HAP-1 (cell line): ENCODE results near the gene RNF111.
"Not testable (repeated sequence)": the region's sequence is repeated elsewhere in the genome, so short reads cannot be mapped to it uniquely, and the experiment has no call there.

Source experiments
- DNase-seq, 2 experiments: peaks; one replicate each; pipeline ENCODE4 v3.0.0-alpha.2; 2016 to 2020; ENCODE audit warnings: low spot score in 2 of 2
- H3K27me3 ChIP-seq: fragments of 250-450 bp; sonication (Bioruptor Pico); 2 replicates; pipeline ENCODE4 v1.5.1; 2020; ENCODE audit warnings: low read depth, mild to moderate bottlenecking, moderate library complexity
- H3K36me3 ChIP-seq: fragments of 250-450 bp; sonication (Bioruptor Pico); replicated peaks from 2 replicates; pipeline ENCODE4 v1.5.1; 2020; ENCODE audit warnings: mild to moderate bottlenecking
- H3K4me1 ChIP-seq: fragments of 250-450 bp; sonication (Bioruptor Pico); 2 replicates; pipeline ENCODE4 v1.5.1; 2020; ENCODE audit warnings: mild to moderate bottlenecking
- H3K4me3 ChIP-seq: fragments of 250-450 bp; sonication (Bioruptor Pico); 2 replicates; pipeline ENCODE4 v1.5.1; 2020; ENCODE audit warnings: mild to moderate bottlenecking, moderate library complexity
- H3K9me3 ChIP-seq: fragments of 250-450 bp; sonication (Bioruptor Pico); 2 replicates; pipeline ENCODE4 v1.5.1; 2020; ENCODE audit warnings: mild to moderate bottlenecking, moderate library complexity
- in situ Hi-C: fragments of 300-500 bp; cut with MboI; formaldehyde crosslinking; loops from 3 replicates; pipeline ENCODE4 v1.14.3; 2020; ENCODE audit warnings: low sequenced_read_pairs, inconsistent platforms, mixed read lengths

RNF111 gene

GRCh38 chr15:59137566-59137965 is 150.1 kb downstream of the RNF111 start:
- H3K36me3 ChIP-seq = peaks cover 65% of the 10 kb centered on the region

GRCh38 chr15:59138243-59138642 is 150.8 kb downstream of the RNF111 start:
- Histone ChIP-seq H3K4me1 (no peaks in the 10 kb centered on the region), H3K36me3 (peaks cover 58% of the 10 kb centered on the region), H3K9me3 (no peaks in the 10 kb centered on the region), H3K27me3 (no peaks in the 10 kb centered on the region), H3K4me3 (no peak overlapping the region)
- peak; percentile 49 to 85 for DNase-seq
- in situ Hi-C loops = no loop called here

More at GRCh38 chr15:59137566-59137965, 150.1 kb downstream of the RNF111 start:
- Histone ChIP-seq H3K4me3 (no peak overlapping the region), H3K4me1 (no peaks in the 10 kb centered on the region), H3K27me3 (no peaks in the 10 kb centered on the region), H3K9me3 (no peaks in the 10 kb centered on the region)
- no peak for DNase-seq
- in situ Hi-C loops = no loop called here

- in situ Hi-C loops = no loop called here
- H3K9me3 ChIP-seq = no peaks in the 10 kb centered on the region
- H3K4me3 ChIP-seq = no peak overlapping the region
- DNase-seq = no peak
- peaks cover 52% of the 10 kb centered on the region for H3K36me3 ChIP-seq
- no peaks in the 10 kb centered on the region for H3K4me1 ChIP-seq
- H3K27me3 ChIP-seq = no peaks in the 10 kb centered on the region
Measured at GRCh38 chr15:59140422-59141226, 153.2 kb downstream of the RNF111 start.

GRCh38 chr15:59143281-59143680 is 155.8 kb downstream of the RNF111 start:
- no peaks in the 10 kb centered on the region for H3K9me3 ChIP-seq
- H3K4me1 ChIP-seq = peaks cover 13% of the 10 kb centered on the region
- H3K36me3 ChIP-seq = peaks cover 29% of the 10 kb centered on the region
- in situ Hi-C loops = no loop called here
- H3K27me3 ChIP-seq = no peaks in the 10 kb centered on the region
- no peak for DNase-seq
- no peak overlapping the region for H3K4me3 ChIP-seq

- in situ Hi-C loops, H3K4me3 ChIP-seq, H3K9me3 ChIP-seq, H3K27me3 ChIP-seq: not testable (repeated sequence)
- peaks cover 25% of the 10 kb centered on the region for H3K4me1 ChIP-seq
- peak; percentile 32 to 40 for DNase-seq
- peaks cover 19% of the 10 kb centered on the region for H3K36me3 ChIP-seq
Measured at GRCh38 chr15:59144594-59144993, 157.1 kb downstream of the RNF111 start.
